DMS79 (cell line): ENCODE measurements around the gene MET.
"Not testable (repeated sequence)": the region's sequence is repeated elsewhere in the genome, so short reads cannot be mapped to it uniquely, and the experiment has no call there.

ENCODE experiments used
- DNase-seq: peaks from one replicate; lab custom pipeline; 2025; lab: John Stamatoyannopoulos, UW

Gene MET

DNA sequence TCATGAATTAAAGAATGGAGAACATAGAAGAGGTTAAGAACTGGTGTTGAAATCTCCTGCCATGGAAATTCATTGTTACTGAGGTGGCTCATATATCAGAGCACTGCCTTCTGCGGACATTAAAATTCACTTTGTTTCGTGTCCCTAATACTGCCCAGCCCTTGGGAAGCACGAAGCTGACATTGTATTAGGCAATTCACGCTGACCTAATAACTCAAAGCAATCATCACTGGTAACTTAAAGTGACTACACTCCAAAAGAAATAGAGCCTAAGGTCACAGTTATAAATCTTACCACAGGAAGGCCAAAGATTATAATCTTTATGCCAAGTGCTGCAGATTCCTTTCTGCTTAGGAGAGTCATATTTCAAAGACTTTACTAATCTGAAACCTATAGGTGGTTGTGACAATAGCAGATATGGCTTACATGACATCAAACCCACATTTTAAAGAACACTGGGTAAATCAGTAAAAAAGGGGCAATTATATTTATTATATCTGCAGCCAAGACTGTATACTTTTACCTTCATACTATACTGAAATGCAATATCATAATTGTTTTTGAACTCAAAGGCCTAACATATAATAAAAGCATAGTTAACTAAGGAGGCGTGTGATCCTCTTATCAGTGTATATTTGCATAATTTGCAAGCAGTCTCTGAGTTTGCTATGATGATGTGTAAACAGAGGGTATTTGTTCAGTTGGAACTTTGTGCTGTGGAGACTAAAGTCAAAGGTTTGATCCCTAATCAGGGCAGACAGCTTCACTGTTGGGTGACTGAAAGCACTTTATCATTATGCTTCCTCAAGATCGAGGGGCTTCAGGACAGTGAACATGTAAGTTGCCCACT, 138.5 kb downstream of the MET start:
- DNase-seq = no peak

DNA sequence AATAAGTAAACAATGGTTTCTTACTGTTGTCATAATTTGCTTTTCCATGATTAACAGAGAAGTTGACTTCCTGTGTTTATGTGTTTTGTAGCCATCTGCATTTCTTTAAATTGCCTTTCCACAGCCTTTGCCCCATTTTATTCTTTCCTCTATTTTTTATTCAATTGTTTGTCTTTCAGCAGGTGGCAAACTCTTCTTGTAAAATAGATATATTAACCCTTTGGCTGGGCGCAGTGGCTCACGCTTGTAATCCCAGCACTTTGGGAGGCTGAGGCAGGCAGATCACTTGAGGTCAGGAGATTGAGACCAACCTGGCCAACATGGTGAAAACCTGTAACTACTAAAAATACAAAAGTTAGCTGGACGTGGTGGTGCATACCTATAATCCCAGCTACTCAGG, 139.8 kb downstream of the MET start:
- DNase-seq = no peak

DNA sequence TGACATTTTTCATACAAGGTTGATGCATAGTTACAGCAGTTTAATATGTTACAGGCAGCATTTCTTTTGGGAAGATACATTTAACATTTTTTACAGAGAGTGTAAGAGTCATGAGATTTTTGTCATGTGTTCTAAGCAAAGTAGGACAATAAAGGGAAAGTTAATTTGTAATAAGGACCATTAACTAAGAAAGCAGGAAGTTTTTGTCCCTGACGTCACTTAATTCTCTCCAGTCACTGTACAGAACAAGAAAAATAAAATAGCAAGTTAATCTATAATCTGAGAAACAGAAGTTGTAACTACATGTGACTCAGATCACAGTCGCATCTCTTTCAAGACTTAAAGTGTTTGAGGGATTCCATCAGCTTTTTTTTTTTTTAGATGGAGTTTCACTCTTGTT, 140.9 kb downstream of the MET start:
- DNase-seq = no peak

DNA sequence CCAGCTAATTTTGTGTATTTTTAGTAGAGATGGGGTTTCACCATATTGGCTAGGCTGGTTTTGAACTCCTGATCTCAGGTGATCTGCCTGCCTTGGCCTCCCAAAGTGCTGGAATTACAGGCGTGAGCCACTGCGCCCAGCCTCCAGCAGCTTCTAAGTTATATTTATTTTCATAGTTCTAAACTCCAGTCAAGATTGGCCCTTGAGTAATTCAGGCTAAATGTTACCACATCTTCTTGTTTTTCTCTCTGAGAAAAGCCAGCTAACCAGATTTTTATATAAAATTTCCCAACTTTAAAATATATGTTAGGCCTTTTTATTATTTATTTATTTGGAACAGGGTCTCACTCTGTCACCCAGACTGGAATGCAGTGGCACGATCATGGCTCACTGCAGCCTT, 141.4 kb downstream of the MET start:
- not testable (repeated sequence) for DNase-seq

DNA sequence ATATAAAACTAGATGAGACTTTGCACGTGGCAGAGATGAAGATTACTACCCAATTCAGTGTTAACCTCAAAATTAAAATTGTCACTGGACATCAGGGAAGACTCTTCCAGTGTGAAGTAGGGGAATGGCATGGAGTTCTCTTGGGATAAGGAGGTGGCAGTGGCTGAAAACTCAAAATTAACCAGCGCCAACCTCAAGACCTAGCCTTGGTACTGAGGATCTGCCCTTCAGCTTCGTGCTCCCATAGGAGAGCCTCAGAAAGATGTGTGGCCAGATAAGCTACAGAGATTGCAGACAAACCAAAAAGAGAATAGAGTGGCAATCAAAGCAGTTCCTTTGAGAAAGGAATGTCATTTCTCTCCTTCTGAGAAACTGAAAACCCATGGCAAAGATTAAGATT, 143.0 kb downstream of the MET start:
- no peak for DNase-seq

DNA sequence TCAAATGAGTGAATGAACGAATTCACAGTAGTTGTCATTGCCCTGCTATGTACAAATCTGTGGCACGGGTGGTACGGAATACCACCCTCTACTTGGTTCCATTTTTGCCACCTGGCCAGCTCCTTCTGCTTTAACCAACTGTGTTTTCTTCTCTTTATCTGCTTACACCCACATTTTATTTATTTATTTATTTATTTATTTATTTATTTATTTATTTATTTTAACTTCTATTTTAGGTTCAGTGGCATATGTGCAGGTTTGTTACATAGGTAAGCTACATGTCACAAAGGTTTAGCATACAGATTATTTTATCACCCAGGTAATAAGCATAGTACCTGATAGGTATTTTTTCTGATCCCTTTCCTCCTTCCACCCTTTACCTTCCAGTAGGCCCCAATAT, 148.2 kb downstream of the MET start:
- DNase-seq = no peak

DNA sequence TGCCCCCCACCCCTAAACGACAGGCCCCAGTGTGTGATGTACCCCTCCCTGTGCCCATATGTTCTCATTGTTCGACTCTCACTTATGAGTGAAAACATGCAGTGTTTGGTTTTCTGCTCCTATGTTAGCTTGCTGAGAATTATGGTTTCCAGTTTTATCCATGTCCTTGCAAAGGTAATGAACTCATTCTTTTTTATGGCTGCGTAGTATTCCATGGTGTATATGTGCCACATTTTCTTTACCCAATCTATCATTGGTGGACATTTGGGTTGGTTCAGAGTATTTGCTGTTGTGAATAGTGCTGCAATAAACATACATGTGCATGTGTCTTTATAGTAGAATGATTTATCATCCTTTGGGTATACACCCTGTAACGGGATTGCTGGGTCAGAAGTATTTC, 149.7 kb downstream of the MET start:
- DNase-seq = not testable (repeated sequence)

DNA sequence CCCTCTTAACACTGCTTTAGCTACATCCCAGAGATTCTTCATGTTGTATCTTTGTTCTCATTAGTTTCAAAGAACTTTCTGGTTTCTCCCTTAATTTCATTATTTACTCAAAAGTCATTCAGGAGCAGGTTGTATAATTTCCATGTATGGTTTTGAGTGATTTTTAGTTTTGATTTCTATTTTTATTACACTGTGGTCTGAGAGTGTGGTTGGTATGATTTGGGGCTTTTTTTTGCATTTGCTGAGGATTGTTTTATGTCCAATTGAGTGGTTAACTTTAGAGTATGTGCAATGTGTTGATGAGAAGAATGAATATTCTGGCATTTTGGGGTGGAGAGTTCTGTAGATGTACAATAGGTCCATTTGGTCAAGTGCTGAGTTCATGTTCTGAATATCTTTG, 152.5 kb downstream of the MET start:
- DNase-seq = no peak

DNA sequence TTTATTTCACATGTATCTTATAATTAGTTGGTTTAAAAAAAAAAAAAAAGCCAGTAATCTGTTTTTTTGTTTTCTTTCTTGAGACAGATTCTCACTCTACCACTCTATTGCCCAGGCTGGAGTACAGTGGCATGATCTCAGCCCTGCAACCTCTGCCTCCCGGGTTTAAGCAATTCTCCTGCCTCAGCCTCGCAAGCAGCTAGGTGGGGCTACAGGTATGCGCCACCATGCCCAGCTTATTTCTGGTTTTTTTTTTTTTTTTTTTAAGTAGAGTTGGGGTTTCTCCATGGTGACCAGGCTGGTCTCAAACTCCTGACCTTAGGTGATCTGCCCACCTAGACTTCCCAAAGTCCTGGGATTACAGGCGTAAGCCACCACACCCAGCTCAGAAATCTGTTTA, 156.3 kb downstream of the MET start:
- no peak for DNase-seq

DNA sequence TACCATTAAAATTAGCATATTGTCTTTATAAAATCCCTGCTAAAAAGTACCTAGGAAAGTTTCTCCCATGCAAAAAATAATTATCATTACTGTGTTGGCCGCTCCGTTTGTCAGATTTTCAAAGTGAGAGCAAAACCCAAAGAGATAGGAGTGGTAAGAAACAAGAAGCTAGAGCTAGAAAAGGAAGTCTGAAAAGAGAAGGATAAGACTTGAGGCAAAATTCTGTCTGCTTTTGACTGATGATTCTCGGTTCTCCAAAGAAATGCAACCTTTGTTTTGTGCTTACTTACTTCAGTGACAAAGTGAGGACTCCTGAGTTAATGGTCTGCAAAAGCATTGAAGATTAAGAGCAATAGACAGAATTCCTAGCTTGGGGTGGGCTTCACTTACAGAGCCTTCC, 157.0 kb downstream of the MET start:
- no peak for DNase-seq

DNA sequence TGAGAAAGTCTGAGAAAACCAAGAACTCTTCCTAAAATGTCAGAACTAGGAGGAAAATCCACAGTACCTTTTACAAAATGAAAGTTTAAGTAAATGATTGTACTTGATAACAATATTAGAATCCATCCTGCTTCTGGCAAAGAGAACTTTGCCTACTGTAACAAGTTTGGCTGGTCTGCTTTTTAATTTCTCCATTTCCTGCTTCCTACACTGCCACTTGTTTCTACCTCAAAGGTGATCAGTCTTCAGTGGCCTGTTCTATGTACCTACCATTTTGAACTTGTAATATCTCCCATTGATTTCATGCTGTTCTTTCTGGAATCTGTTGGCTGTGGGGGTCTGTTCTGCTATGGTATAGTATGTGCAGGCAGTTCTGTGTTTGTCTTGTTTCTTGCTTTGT, 157.5 kb downstream of the MET start:
- no peak for DNase-seq

DNA sequence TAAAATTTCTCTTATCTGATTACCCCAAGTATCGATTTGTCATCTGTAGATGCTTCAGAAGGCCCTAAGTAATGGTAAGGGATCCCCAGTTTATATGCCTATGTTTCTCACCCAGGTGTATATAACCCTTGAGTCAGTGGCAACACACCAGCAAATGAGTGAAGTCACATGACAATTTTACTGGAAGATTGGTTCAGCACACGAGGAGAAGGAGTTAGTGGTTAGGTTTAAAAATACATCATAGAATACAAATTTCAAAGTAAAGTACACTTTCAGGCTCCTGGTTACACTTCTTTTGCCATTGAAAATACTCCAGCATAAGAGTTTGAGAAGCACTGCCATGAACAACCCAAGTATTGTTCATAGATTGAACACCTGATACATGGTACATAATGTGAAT, 160.7 kb downstream of the MET start:
- no peak for DNase-seq

DNA sequence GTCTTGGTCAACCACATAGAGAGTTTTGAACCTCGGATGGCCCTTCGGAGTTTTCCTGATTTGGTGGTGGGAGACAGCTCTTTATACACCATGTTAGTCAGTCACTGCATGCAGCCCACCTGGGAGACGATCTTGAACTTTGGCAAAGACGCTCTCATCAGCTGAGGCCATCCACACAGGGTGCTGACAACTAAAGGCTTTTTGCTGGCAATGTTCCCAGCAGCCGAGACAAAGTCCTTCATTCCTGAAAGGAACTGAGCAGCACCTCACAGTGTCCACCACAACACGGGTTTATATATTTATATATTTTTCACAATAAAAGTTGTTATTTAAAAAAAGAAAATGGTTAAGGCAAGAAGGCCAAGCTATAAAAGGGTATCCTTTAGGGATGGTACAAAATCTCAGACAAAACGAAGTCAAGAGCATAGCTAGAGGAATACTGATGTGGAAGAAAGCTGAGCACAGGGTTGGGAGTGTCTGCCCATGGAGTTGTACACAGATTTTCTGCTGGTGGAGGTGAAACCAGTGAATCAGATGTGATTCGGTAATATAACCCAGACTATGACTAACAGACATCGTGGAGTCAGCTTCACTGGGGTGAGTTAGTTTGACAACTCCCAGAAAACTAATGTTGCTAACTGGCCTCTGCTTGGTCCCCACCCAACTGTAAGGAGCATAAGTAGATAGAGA, 163.0 kb downstream of the MET start:
- no peak for DNase-seq

DNA sequence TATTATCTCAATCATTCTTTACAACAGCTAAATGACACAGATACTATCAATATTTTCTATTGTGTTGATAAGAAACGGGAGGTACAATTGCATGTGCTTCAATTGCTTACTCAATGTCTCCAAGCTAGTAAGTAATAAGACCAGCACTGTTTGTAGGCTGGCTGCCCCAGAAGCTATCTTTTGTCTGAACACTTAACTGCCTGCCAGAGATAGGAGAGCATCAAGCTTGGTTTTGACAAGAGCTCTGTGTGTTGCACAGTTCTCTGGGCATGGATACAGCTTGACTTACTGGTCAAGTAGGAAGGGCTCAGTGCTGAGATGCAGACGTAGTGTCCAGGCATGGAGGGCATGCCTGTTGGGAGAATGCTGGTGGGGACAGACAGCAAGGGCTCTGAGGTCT, 164.1 kb downstream of the MET start:
- no peak for DNase-seq

DNA sequence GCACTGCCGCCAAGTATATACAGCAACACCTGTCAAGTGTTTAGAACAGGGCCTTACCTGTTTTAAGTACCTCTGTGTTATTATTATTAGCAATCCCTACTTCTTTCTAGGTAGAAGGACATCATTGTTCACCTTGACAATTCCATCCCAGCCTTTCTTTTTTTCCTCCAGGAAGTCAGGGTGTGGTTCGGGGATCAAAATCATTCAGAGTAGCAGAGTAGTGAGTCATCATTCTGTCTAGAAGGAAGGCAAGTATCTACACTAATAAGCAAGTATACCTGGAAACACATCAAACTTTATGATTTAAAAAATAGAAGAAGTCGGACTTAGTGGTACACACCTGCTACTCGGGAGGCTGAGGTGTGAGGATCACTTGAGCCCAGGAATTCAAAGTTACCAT, 164.9 kb downstream of the MET start:
- no peak for DNase-seq

DNA sequence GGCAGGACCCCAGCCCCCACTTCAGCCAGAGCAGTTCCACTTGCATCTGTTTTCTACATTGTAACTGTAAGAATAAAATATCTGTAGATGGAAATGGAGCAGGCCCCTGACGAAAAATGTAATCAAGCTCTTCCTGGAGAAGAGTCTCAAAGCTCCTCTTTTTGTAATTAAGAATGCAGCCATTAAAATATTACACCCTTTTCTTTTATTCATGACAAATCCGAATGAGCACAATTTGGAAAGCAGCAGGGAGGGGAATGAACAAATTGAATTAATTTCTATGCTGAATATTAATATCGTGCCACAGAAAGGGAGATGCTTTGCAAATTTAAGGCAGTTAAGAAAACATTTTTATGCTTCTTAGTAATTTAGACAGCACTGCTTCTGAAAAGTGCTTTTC, 165.6 kb downstream of the MET start:
- no peak for DNase-seq

DNA sequence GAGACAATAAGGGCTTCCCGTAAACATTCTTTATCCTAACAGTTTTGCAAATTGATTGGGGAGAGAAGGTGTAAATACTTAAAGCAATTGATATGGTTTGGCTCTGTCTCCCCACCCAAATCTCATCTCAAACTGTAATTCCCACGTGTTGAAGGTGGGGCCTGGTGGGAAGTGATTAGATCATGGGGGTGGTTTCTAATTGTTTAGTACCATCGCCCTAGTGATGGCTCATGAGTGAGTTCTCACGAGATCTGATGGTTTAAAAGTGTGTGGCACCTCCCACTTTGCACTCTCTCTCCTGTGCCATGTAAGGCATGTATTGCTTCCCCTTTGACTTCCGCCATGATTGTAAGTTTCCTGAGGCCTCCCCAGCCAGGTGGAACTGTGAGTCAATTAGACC, 168.3 kb downstream of the MET start:
- DNase-seq = no peak

DNA sequence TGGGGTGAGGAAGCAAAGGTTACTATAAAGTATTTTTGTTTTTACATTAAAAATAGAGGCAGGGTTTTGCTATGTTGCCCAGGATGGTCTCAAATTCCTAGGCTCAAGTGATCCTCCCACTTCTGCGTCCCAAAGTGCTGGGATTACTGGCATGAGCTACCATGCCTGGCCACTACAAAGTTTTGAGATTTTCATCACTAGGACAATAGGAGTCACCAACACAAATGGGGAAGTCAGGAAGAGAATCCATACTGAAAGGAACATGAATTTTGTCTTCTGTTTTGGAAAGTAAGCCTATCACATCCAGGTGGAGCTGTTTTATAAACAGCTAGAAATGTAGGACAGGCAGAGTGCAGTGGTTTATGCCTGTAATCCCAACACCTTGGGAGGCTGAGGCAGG, 170.4 kb downstream of the MET start:
- no peak for DNase-seq

DNA sequence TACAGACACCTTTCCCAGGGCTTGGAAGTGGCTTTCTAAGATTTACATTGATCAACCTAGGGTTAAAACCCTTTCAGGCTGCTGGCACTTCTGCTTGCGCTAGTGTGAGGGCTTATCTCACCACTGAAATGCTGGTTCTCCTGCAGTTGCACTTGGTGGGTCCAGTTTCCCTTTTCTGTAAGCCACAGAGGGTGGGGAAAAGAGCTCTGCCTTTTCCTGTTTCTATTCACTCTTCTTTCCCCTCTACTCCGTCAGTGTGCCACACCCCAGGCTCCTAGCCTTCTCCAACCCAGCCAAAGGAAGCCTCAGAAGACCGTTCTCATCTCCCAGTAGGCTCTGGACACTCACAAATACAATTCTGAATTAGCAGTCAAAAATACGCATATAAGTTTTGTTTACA, 171.4 kb downstream of the MET start:
- DNase-seq = no peak
